Mesenchymal stem cell (in vitro differentiated cells and primary cell): ENCODE measurements around the gene BCL2L2.

ENCODE experiments used
- DNase-seq: peaks from one replicate; pipeline ENCODE4 v3.0.0-alpha.2; 2013
- H2AFZ ChIP-seq: one replicate; pipeline ENCODE4 v1.6.1; 2013; ENCODE audit warnings: low read depth, mild to moderate bottlenecking, control low read depth, inconsistent platforms, low read length, moderate library complexity
- H2AK5ac ChIP-seq: 2 replicates; pipeline ENCODE4 v1.6.1; 2013; ENCODE audit warnings: low read length, moderate library complexity, mild to moderate bottlenecking, inconsistent platforms; ENCODE audit not compliant: severe bottlenecking
- H2BK120ac ChIP-seq: one replicate; pipeline ENCODE4 v1.6.1; 2013; ENCODE audit warnings: low read depth, mild to moderate bottlenecking, inconsistent platforms, low read length, moderate library complexity
- H2BK12ac ChIP-seq, 2 experiments: one replicate each; pipeline ENCODE4 v1.6.1; 2013; ENCODE audit warnings: inconsistent platforms in 2 of 2, low read length in 2 of 2, mild to moderate bottlenecking in 2 of 2, moderate library complexity in 2 of 2, control low read depth in 1 of 2
- H2BK15ac ChIP-seq: one replicate; pipeline ENCODE4 v1.6.1; 2013; ENCODE audit warnings: mild to moderate bottlenecking, low read depth, inconsistent platforms; ENCODE audit not compliant: poor library complexity, severe bottlenecking
- H2BK5ac ChIP-seq: 2 replicates; pipeline ENCODE4 v1.6.1; 2013; ENCODE audit warnings: low read depth, mild to moderate bottlenecking, low read length, control low read depth, inconsistent platforms; ENCODE audit not compliant: poor library complexity, severe bottlenecking
- H3K14ac ChIP-seq, 2 experiments: one replicate each; pipeline ENCODE4 v1.6.1; 2013; ENCODE audit warnings: inconsistent platforms in 2 of 2, low read length in 2 of 2, control low read depth in 1 of 2, mild to moderate bottlenecking in 1 of 2, moderate library complexity in 1 of 2
- H3K18ac ChIP-seq, 2 experiments: one replicate each; pipeline ENCODE4 v1.6.1; 2013; ENCODE audit warnings: inconsistent platforms in 2 of 2, low read length in 2 of 2, control low read depth in 1 of 2, low read depth in 1 of 2, mild to moderate bottlenecking in 1 of 2
- H3K23ac ChIP-seq, 2 experiments: one replicate each; pipeline ENCODE4 v1.6.1; 2013; ENCODE audit warnings: inconsistent platforms in 2 of 2, low read length in 2 of 2, mild to moderate bottlenecking in 2 of 2, moderate library complexity in 2 of 2, control low read depth in 1 of 2
- H3K27ac ChIP-seq: 2 replicates; pipeline ENCODE4 v1.5.1; 2013; ENCODE audit warnings: mild to moderate bottlenecking, moderate library complexity, low read length, control low read depth, inconsistent platforms; ENCODE audit not compliant: poor library complexity, severe bottlenecking
- H3K27me3 ChIP-seq, 2 experiments: 2 replicates each; pipeline versions ENCODE4 v1.6.1 to v1.7.0; 2013; ENCODE audit warnings: low read length in 2 of 2, mild to moderate bottlenecking in 2 of 2, moderate library complexity in 2 of 2, control low read depth in 1 of 2, inconsistent platforms in 1 of 2; ENCODE audit not compliant: control insufficient read depth in 1 of 2, insufficient read depth in 1 of 2
- H3K36me3 ChIP-seq, 2 experiments: 2 replicates each; pipeline versions ENCODE4 v1.6.1 to v1.7.0; 2013; ENCODE audit warnings: low read length in 2 of 2, control low read depth in 1 of 2, inconsistent platforms in 1 of 2, low read depth in 1 of 2, mild to moderate bottlenecking in 1 of 2; ENCODE audit not compliant: insufficient read depth in 2 of 2, control insufficient read depth in 1 of 2
- H3K4ac ChIP-seq, 2 experiments: one replicate each; pipeline ENCODE4 v1.6.1; 2013; ENCODE audit warnings: inconsistent platforms in 2 of 2, low read length in 2 of 2, mild to moderate bottlenecking in 2 of 2, moderate library complexity in 2 of 2, control low read depth in 1 of 2, low read depth in 1 of 2
- H3K4me1 ChIP-seq: 2 replicates; pipeline ENCODE4 v1.6.1; 2013; ENCODE audit warnings: low read depth, low read length, control low read depth; ENCODE audit not compliant: control insufficient read depth, insufficient read depth
- H3K4me2 ChIP-seq: 2 replicates; pipeline ENCODE4 v1.6.1; 2013; ENCODE audit warnings: low read length, mild to moderate bottlenecking, inconsistent platforms; ENCODE audit not compliant: poor library complexity, severe bottlenecking
- H3K4me3 ChIP-seq, 2 experiments: 2 replicates each; pipeline versions ENCODE4 v1.5.1 to v1.7.0; 2013; ENCODE audit warnings: low read length in 2 of 2, mild to moderate bottlenecking in 2 of 2, control low read depth in 1 of 2, low read depth in 1 of 2; ENCODE audit not compliant: insufficient read depth in 1 of 2
- H3K79me1 ChIP-seq: replicated peaks from 2 replicates; pipeline ENCODE4 v1.6.1; 2013; ENCODE audit warnings: mild to moderate bottlenecking, control low read depth, low read length, inconsistent platforms; ENCODE audit not compliant: poor library complexity, severe bottlenecking
- H3K9ac ChIP-seq: 2 replicates; pipeline ENCODE4 v1.7.0; 2013; ENCODE audit warnings: mild to moderate bottlenecking, low read length, moderate library complexity
- H3K9me3 ChIP-seq: 2 replicates; pipeline ENCODE4 v1.7.0; 2013; ENCODE audit warnings: mild to moderate bottlenecking, low read length; ENCODE audit not compliant: control insufficient read depth
- H4K8ac ChIP-seq: one replicate; pipeline ENCODE4 v1.6.1; 2013; ENCODE audit warnings: inconsistent platforms, mild to moderate bottlenecking, low read length, moderate library complexity
- H4K91ac ChIP-seq: one replicate; pipeline ENCODE4 v1.6.1; 2013; ENCODE audit warnings: mild to moderate bottlenecking, low read length, inconsistent platforms
- WGBS: methylation state at CpG from one replicate; pipeline ENCODE4 v1.1.7; 2013; ENCODE audit warnings: mixed read lengths; 5-methylcytosine and 5-hydroxymethylcytosine counted together

BCL2L2 gene

GRCh38 chr14:23286020-23286901 lies 20.4 kb upstream of the BCL2L2 start, which contains the start of gene HOMEZ:
Gene HOMEZ (minus strand): TSS chr14:23286132. CDS start chr14:23285952, 180 bp downstream.
- H4K91ac ChIP-seq = no peak within 1 kb of the TSS
- peaks cover 5% of the 10 kb centered on the region for H3K4me1 ChIP-seq
- H3K79me1 ChIP-seq = peaks cover 15% of the 10 kb centered on the region
- peak within 1 kb of the TSS; percentile 67 for H2BK120ac ChIP-seq
- H2AFZ ChIP-seq = peak within 1 kb of the TSS; percentile 68
- H3K14ac ChIP-seq = peak within 1 kb of the TSS in 1 of 2 experiments; percentile 83
- H3K4ac ChIP-seq = peak within 1 kb of the TSS; percentile 31 to 74
- no peaks in the 10 kb centered on the region for H3K9me3 ChIP-seq
- peak within 1 kb of the TSS; percentile 26 for H2BK15ac ChIP-seq
- H3K27me3 ChIP-seq = peaks cover 0 to 7% of the 10 kb centered on the region in 2 experiments
- H3K27ac ChIP-seq = peak within 1 kb of the TSS; percentile 77
- H2BK5ac ChIP-seq = peak within 1 kb of the TSS; percentile 2
- H4K8ac ChIP-seq = peak within 1 kb of the TSS; percentile 90
- under 1% methylated on average over 48 of the region's 53 CpGs for WGBS
- H2AK5ac ChIP-seq = peak within 1 kb of the TSS; percentile 63
- H3K36me3 ChIP-seq = no peaks in the 10 kb centered on the region
- peak within 1 kb of the TSS; percentile 89 to 94 for H3K4me3 ChIP-seq
- peak within 1 kb of the TSS; percentile 93 for H3K9ac ChIP-seq
- H2BK12ac ChIP-seq = peak within 1 kb of the TSS in 1 of 2 experiments; percentile 12
- H3K23ac ChIP-seq = no peak within 1 kb of the TSS
- peak within 1 kb of the TSS; percentile 77 to 83 for H3K18ac ChIP-seq
- H3K4me2 ChIP-seq = peak within 1 kb of the TSS; percentile 78
- DNase-seq = peak; percentile 99

DNA sequence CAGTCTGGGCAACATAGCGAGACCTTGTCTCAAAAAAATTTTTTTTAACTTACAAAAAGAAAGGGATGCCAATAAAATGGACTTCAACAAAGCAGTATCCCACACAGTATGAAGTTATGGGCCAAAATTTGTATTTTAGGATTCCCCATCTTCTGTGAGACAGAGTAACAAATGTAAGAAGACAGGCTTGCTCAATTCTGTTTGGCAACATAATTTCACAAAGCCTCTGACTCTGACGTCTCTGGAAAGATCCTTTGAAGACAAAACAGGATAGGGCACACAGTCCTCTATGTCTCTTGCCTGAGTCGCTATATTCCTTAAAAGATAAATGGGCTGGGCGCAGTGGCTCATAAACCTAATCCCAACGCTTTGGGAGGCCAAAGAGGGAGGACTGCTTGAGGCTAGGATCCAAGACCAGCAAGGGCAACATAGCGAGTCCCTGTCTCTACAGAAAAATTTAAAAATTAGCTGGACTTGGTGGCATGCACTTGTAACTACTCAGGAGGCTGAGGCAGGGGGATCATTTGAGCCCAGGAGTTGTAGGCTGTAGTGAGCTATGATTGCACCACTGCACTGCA lies 19.6 kb upstream of the BCL2L2 start:
- Histone ChIP-seq H3K4me3 (peak overlapping the region in 1 of 2 experiments; percentile 94), H3K4me1 (peaks cover 5% of the 10 kb centered on the region), H3K4ac (peak overlapping the region in 1 of 2 experiments; percentile 47), H2BK5ac (no peak overlapping the region), H3K79me1 (peaks cover 12% of the 10 kb centered on the region), H3K36me3 (no peaks in the 10 kb centered on the region), H3K23ac (no peak overlapping the region), H3K4me2 (peak overlapping the region; percentile 62), H4K8ac (peak overlapping the region; percentile 39), H2BK120ac (peak overlapping the region; percentile 59), H3K9me3 (no peaks in the 10 kb centered on the region), H2BK15ac (no peak overlapping the region), H2BK12ac (no peak overlapping the region), H3K14ac (no peak overlapping the region), H3K9ac (peak overlapping the region; percentile 91), H2AFZ (no peak overlapping the region), H3K18ac (no peak overlapping the region), H3K27me3 (peaks cover 0 to 7% of the 10 kb centered on the region in 2 experiments), H3K27ac (peak overlapping the region; percentile 77), H4K91ac (no peak overlapping the region), H2AK5ac (peak overlapping the region; percentile 63)
- peak; percentile 49 for DNase-seq
- 78% methylated on average over 6 of the region's 6 CpGs for WGBS

GRCh38 chr14:23294734-23295561 lies 11.7 kb upstream of the BCL2L2 start:
- peaks cover 5 to 6% of the 10 kb centered on the region in 2 experiments for H3K27me3 ChIP-seq
- WGBS = 60% methylated on average over 24 of the region's 24 CpGs
- H2BK120ac ChIP-seq = no peak overlapping the region
- no peak overlapping the region for H4K8ac ChIP-seq
- H2BK15ac ChIP-seq = no peak overlapping the region
- H3K9me3 ChIP-seq = no peaks in the 10 kb centered on the region
- H3K14ac ChIP-seq = no peak overlapping the region
- H4K91ac ChIP-seq = no peak overlapping the region
- H3K18ac ChIP-seq = no peak overlapping the region
- peaks cover 2% of the 10 kb centered on the region for H3K4me1 ChIP-seq
- H3K4me2 ChIP-seq = peak overlapping the region; percentile 21
- H3K36me3 ChIP-seq = peaks cover 6 to 8% of the 10 kb centered on the region in 2 experiments
- H2AFZ ChIP-seq = no peak overlapping the region
- H3K9ac ChIP-seq = peak overlapping the region; percentile 54
- peaks cover 4% of the 10 kb centered on the region for H3K79me1 ChIP-seq
- no peak overlapping the region for H3K27ac ChIP-seq
- H3K4ac ChIP-seq = no peak overlapping the region
- H2AK5ac ChIP-seq = no peak overlapping the region
- DNase-seq = peak; percentile 61
- H2BK5ac ChIP-seq = no peak overlapping the region
- no peak overlapping the region for H2BK12ac ChIP-seq
- no peak overlapping the region for H3K23ac ChIP-seq
- H3K4me3 ChIP-seq = no peak overlapping the region
